GM12878 (cell line): Measurements from ENCODE around the gene HSPB8. TPM values are rescaled to one million over a fixed set of nuclear protein-coding genes. Genes with fewer than 3 reads are reported as not detected.

ENCODE experiments used
- ATAC-seq: fragments of 200-7000 bp; cut with Tn5 transposase; 3 replicates; pipeline ENCODE4 v1.9.1; 2020; ENCODE audit warnings: mild to moderate bottlenecking, moderate library complexity
- BruUV-seq: library from RNA; stranded (reverse); fragments of 400-500 nt; replicated peaks from 2 replicates; lab custom pipeline; 2021; lab: Mats Ljungman, UMichigan
- CTCF ChIA-PET: fragments of 300-600 bp; sonication (Branson Sonifier 250); formaldehyde crosslinking; extraction: SDS; loops from one replicate; lab custom pipeline; 2021; ENCODE audit warnings: inconsistent platforms; lab: Yijun Ruan, JAX
- POLR2A ChIA-PET: fragments of 350-600 bp; formaldehyde crosslinking; extraction: SDS; loops from one replicate; lab custom pipeline; 2021; ENCODE audit warnings: inconsistent platforms; lab: Charles Lee
- RAD21 ChIA-PET: fragments of 300-600 bp; sonication (Branson Sonifier 250); formaldehyde crosslinking; loops from one replicate; lab custom pipeline; 2023; ENCODE audit warnings: antibody characterized with exemption; ENCODE audit not compliant: unreplicated experiment; lab: Charles Lee
- SMC1A ChIA-PET: fragments of 300-600 bp; sonication (Branson Sonifier 250); formaldehyde crosslinking; loops from one replicate; lab custom pipeline; 2023; ENCODE audit not compliant: unreplicated experiment, uncharacterized antibody; lab: Charles Lee
- DNase-seq: peaks from one replicate; pipeline ENCODE4 v3.0.0-alpha.2; 2011; ENCODE audit warnings: low read depth, low spot score
- FAIRE-seq: peaks from 3 replicates; lab custom pipeline; 2011; peaks lifted over from hg19 to GRCh38; lab: Jason Lieb, UNC
- H2AFZ ChIP-seq: 2 replicates; pipeline ENCODE4 v1.6.0; 2011; ENCODE audit warnings: low read depth, low read length, control low read depth; ENCODE audit not compliant: control insufficient read depth
- H3K27ac ChIP-seq: 2 replicates; pipeline ENCODE4 v1.5.1; 2011; ENCODE audit warnings: control low read depth; ENCODE audit not compliant: control insufficient read depth, insufficient read depth
- H3K27me3 ChIP-seq, 2 experiments: replicated peaks in 1 of 2; 2 replicates each; pipeline versions ENCODE4 v1.6.0 to v1.6.1; 2011; ENCODE audit warnings: low read length in 1 of 2; ENCODE audit not compliant: control insufficient read depth in 2 of 2, insufficient read depth in 2 of 2
- H3K36me3 ChIP-seq, 2 experiments: 2 replicates each; pipeline ENCODE4 v1.5.1; 2011; ENCODE audit warnings: low read length in 1 of 2; ENCODE audit not compliant: control insufficient read depth in 2 of 2, insufficient read depth in 2 of 2
- H3K4me1 ChIP-seq: 2 replicates; pipeline ENCODE4 v1.6.1; 2011; ENCODE audit warnings: mild to moderate bottlenecking, low read length, moderate library complexity, mixed read lengths; ENCODE audit not compliant: control insufficient read depth, insufficient read depth
- H3K4me2 ChIP-seq: 2 replicates; pipeline ENCODE4 v1.6.0; 2011; ENCODE audit warnings: control low read depth; ENCODE audit not compliant: control insufficient read depth, insufficient read depth
- H3K4me3 ChIP-seq: fragments of 200-600 bp; sonication (generic); 2 replicates; pipeline ENCODE4 v1.5.1; 2016
- H3K79me2 ChIP-seq: 2 replicates; pipeline ENCODE4 v1.6.0; 2011; ENCODE audit warnings: low read length; ENCODE audit not compliant: control insufficient read depth, insufficient read depth
- H3K9ac ChIP-seq: 2 replicates; pipeline ENCODE4 v1.8.0; 2011; ENCODE audit warnings: low read length, control low read depth, mixed read lengths; ENCODE audit not compliant: control insufficient read depth, insufficient read depth
- H3K9me3 ChIP-seq: replicated peaks from 3 replicates; pipeline ENCODE4 v1.5.1; 2011; ENCODE audit warnings: mild to moderate bottlenecking, low read length; ENCODE audit not compliant: control insufficient read depth, insufficient read depth
- H4K20me1 ChIP-seq: 2 replicates; pipeline ENCODE4 v1.6.0; 2011; ENCODE audit not compliant: control insufficient read depth, insufficient read depth
- BCL11A ChIP-seq: IDR thresholded peaks from 2 replicates; pipeline ENCODE4 v1.6.1; 2011; ENCODE audit warnings: low read depth, low read length
- BMI1 ChIP-seq: fragments of 450-650 bp; IDR thresholded peaks from 2 replicates; pipeline ENCODE4 v1.6.1; 2016; ENCODE audit warnings: mild to moderate bottlenecking, moderate library complexity, borderline replicate concordance
- BRCA1 ChIP-seq: IDR thresholded peaks from 2 replicates; pipeline ENCODE4 v1.6.1; 2011; ENCODE audit warnings: low read depth, low read length, improper control_type of control experiment
- CBFB ChIP-seq: IDR thresholded peaks from 2 replicates; pipeline ENCODE4 v1.6.1; 2016; ENCODE audit warnings: antibody characterized with exemption, low read depth
- GABPA ChIP-seq: IDR thresholded peaks from 2 replicates; pipeline ENCODE4 v1.6.1; 2014; ENCODE audit warnings: antibody characterized with exemption, low read depth, mild to moderate bottlenecking, inconsistent platforms
- JUNB ChIP-seq: IDR thresholded peaks from 2 replicates; pipeline ENCODE4 v1.6.1; 2016; ENCODE audit warnings: antibody characterized with exemption, mild to moderate bottlenecking
- NFIC ChIP-seq: IDR thresholded peaks from 2 replicates; pipeline ENCODE4 v1.6.1; 2012; ENCODE audit warnings: low read depth, mild to moderate bottlenecking, inconsistent platforms, low read length, moderate library complexity
- RELA ChIP-seq: fragments of 450-650 bp; IDR thresholded peaks from 2 replicates; pipeline ENCODE4 v1.8.0; 2014; ENCODE audit warnings: borderline replicate concordance; ENCODE audit not compliant: partially characterized antibody
- RFX5 ChIP-seq: IDR thresholded peaks from 2 replicates; pipeline ENCODE4 v1.6.1; 2011; ENCODE audit warnings: low read depth, low read length, improper control_type of control experiment
- TCF12 ChIP-seq: IDR thresholded peaks from 2 replicates; pipeline ENCODE4 v1.6.1; 2011; ENCODE audit warnings: low read depth, mild to moderate bottlenecking, low read length
- ZNF274 ChIP-seq: IDR thresholded peaks from one replicate; pipeline ENCODE4 v1.8.0; 2011; ENCODE audit not compliant: insufficient read length, insufficient read depth
- WGBS: methylation state at CpG from one replicate; pipeline ENCODE4 v1.1.6; 2016; ENCODE audit warnings: low lambda C conversion rate; ENCODE audit not compliant: insufficient replicate concordance, insufficient coverage; ENCODE audit errors: missing lambda C conversion rate; 5-methylcytosine and 5-hydroxymethylcytosine counted together
- in situ Hi-C: fragments of 300-500 bp; cut with MboI; formaldehyde crosslinking; loops from 9 replicates; pipeline ENCODE4 v1.14.3; 2018; ENCODE audit warnings: mixed read lengths
- intact Hi-C: fragments of 100-400 bp; cut with micrococcal nuclease; formaldehyde crosslinking; loops from one replicate; pipeline ENCODE4 v1.14.2; 2022; ENCODE audit not compliant: unreplicated experiment
- polyA plus RNA-seq, 11 experiments: library from polyadenylated mRNA; depleted of rRNA in 4 of 11; unstranded in 6 of 11; stranded (reverse) in 5 of 11; fragments of >200 nt; fragmentation: Nextera tagmentation in 4 of 11; fragmentation: Illumina TruSeq in 1 of 11; extraction: Ambion mirVana in 4 of 11; extraction: Trizol in 1 of 11; gene quantifications; 1 replicate in 1 of 11; 2 replicates in 10 of 11; pipeline versions ENCODE4 v1.2.1 to v1.2.3, GENCODE V29; 2011 to 2016; ENCODE audit warnings: inconsistent platforms in 2 of 11, missing spikeins in 2 of 11, low read depth in 1 of 11
- total RNA-seq, 4 experiments: library from RNA; depleted of rRNA in 3 of 4; stranded (reverse); fragments of >200 nt in 3 of 4; fragmentation: Illumina TruSeq in 1 of 4; extraction: Trizol in 1 of 4; gene quantifications; 2 replicates each; pipeline versions ENCODE4 v1.2.1 to v1.2.3, GENCODE V29; 2013 to 2021
- TF ChIP-seq, protein P1 (sequence below): fragments of 450-650 bp; conservative IDR thresholded peaks from 2 replicates; pipeline ENCODE4 v1.6.1; 2017; ENCODE audit warnings: mild to moderate bottlenecking, moderate library complexity
- TF ChIP-seq, protein P2 (sequence below): fragments of 450-650 bp; IDR thresholded peaks from 2 replicates; pipeline ENCODE4 v1.6.1; 2017; ENCODE audit warnings: mild to moderate bottlenecking, low read depth, inconsistent platforms; ENCODE audit not compliant: poor library complexity, severe bottlenecking
- TF ChIP-seq, protein P3 (sequence below): IDR thresholded peaks from 2 replicates; pipeline ENCODE4 v1.6.1; 2011; ENCODE audit warnings: borderline replicate concordance, low read depth, mild to moderate bottlenecking, moderate library complexity, low read length; ENCODE audit not compliant: insufficient read depth, poor library complexity, severe bottlenecking

HSPB8 gene
- total and polyA plus RNA-seq, 10 of the 15 experiments (the other 5 are each of a cell fraction or from before 2014, with no cell fraction given), result 0.10 TPM; not detected in 9

DNA sequence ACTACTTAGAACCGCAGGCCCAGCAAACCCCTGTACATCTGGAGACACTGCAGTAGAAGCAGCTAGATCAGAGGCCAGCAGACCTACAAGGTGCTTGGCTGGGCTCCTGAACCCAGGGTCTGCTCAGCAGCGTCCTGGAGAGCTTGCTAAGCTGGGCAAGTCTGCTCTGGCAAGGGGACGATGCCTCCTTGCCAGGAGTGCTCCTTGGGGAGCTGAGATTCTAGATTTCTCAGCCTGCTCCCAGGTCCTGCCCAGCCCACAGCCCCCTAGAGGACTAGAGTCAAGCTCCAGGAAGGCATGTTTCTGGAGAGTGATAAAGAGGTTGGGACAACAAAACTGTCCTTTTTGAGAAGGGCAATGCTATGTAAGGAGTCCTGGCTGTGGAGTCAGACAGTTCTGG, 60.3 kb downstream of the HSPB8 start:
- RAD21 ChIA-PET, result no interaction called here
- Histone ChIP-seq H3K4me1 (no peaks in the 10 kb centered on the region), H3K36me3 (no peaks in the 10 kb centered on the region), H3K27me3 (no peaks in the 10 kb centered on the region)
- in situ Hi-C loops, result no loop called here
- intact Hi-C loops, result no loop called here
- no peak for DNase-seq
- WGBS, result 2% methylated on average over 3 of the region's 3 CpGs
- TF ChIP-seq TCF12 (no peak), BCL11A (no peak), RELA (no peak), BMI1 (no peak)
- TF ChIP-seq, all 136 proteins: peak for 0
- no peak for ATAC-seq
- no peak for FAIRE-seq
- H3K9me3 ChIP-seq, result no peaks in the 10 kb centered on the region
- ChIA-PET CTCF (no interaction called here), POLR2A (no interaction called here), SMC1A (no interaction called here)
- BruUV-seq, result no TSS peak
- no peak overlapping the region for H2AFZ ChIP-seq
- no peaks in the 10 kb centered on the region for H3K79me2 ChIP-seq
- no peak overlapping the region for H3K27ac ChIP-seq
- H4K20me1 ChIP-seq, result no peaks in the 10 kb centered on the region
- H3K4me2 ChIP-seq, result no peak overlapping the region
- no peak overlapping the region for H3K4me3 ChIP-seq
- H3K9ac ChIP-seq, result no peak overlapping the region

DNA sequence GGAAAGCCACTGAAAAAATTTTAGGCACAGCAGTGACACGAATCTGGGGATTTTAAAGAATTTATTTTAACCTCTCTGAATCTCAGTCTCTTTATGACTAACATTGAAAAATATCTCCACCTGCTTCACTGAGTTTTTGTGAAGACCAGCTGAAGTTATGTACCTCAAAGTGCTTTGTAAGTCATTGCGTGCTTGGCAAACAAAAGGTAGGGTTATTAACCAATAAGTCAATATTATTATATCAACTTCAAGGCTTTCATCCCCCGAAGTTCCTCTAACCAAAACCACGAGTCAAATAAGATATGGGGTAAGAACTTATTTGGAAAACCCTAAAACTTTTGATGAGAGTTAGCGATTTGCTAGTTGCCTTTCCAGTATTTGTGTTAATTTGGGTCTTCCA, 62.3 kb downstream of the HSPB8 start:
- no peak overlapping the region for H3K4me3 ChIP-seq
- H3K27ac ChIP-seq, result no peak overlapping the region
- FAIRE-seq, result no peak
- 13% methylated on average over 5 of the region's 5 CpGs for WGBS
- ChIA-PET SMC1A (no interaction called here), CTCF (no interaction called here), POLR2A (no interaction called here)
- no peaks in the 10 kb centered on the region for H3K9me3 ChIP-seq
- no peaks in the 10 kb centered on the region for H3K79me2 ChIP-seq
- TF ChIP-seq RFX5, result no peak
- no peak for TF ChIP-seq TCF12
- 0 out of 2 replicates have a peak, but pooled peaks have one; percentile 25 for TF ChIP-seq NFIC
- TF ChIP-seq, protein P1, sequence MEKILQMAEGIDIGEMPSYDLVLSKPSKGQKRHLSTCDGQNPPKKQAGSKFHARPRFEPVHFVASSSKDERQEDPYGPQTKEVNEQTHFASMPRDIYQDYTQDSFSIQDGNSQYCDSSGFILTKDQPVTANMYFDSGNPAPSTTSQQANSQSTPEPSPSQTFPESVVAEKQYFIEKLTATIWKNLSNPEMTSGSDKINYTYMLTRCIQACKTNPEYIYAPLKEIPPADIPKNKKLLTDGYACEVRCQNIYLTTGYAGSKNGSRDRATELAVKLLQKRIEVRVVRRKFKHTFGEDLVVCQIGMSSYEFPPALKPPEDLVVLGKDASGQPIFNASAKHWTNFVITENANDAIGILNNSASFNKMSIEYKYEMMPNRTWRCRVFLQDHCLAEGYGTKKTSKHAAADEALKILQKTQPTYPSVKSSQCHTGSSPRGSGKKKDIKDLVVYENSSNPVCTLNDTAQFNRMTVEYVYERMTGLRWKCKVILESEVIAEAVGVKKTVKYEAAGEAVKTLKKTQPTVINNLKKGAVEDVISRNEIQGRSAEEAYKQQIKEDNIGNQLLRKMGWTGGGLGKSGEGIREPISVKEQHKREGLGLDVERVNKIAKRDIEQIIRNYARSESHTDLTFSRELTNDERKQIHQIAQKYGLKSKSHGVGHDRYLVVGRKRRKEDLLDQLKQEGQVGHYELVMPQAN, result no peak
- no peak for TF ChIP-seq ZNF274
- no peak for TF ChIP-seq CBFB
- peak; percentile 17; the same call in 1 of the 2 replicates for TF ChIP-seq JUNB
- TF ChIP-seq GABPA, result no peak
- no peak for TF ChIP-seq BRCA1
- TF ChIP-seq, protein P2, sequence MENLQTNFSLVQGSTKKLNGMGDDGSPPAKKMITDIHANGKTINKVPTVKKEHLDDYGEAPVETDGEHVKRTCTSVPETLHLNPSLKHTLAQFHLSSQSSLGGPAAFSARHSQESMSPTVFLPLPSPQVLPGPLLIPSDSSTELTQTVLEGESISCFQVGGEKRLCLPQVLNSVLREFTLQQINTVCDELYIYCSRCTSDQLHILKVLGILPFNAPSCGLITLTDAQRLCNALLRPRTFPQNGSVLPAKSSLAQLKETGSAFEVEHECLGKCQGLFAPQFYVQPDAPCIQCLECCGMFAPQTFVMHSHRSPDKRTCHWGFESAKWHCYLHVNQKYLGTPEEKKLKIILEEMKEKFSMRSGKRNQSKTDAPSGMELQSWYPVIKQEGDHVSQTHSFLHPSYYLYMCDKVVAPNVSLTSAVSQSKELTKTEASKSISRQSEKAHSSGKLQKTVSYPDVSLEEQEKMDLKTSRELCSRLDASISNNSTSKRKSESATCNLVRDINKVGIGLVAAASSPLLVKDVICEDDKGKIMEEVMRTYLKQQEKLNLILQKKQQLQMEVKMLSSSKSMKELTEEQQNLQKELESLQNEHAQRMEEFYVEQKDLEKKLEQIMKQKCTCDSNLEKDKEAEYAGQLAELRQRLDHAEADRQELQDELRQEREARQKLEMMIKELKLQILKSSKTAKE, result no peak
- TF ChIP-seq, protein P3, sequence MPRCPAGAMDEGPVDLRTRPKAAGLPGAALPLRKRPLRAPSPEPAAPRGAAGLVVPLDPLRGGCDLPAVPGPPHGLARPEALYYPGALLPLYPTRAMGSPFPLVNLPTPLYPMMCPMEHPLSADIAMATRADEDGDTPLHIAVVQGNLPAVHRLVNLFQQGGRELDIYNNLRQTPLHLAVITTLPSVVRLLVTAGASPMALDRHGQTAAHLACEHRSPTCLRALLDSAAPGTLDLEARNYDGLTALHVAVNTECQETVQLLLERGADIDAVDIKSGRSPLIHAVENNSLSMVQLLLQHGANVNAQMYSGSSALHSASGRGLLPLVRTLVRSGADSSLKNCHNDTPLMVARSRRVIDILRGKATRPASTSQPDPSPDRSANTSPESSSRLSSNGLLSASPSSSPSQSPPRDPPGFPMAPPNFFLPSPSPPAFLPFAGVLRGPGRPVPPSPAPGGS, result no peak
- TF ChIP-seq, all 136 proteins: peak for 2
- ATAC-seq (no peak), DNase-seq (no peak)
- no peaks in the 10 kb centered on the region for H3K4me1 ChIP-seq
- no peaks in the 10 kb centered on the region for H3K27me3 ChIP-seq
- no TSS peak for BruUV-seq
- RAD21 ChIA-PET, result no interaction called here
- H2AFZ ChIP-seq, result no peak overlapping the region
- in situ Hi-C loops (no loop called here), intact Hi-C loops (no loop called here)
- H3K9ac ChIP-seq, result no peak overlapping the region
- no peaks in the 10 kb centered on the region for H4K20me1 ChIP-seq
- no peaks in the 10 kb centered on the region for H3K36me3 ChIP-seq
- H3K4me2 ChIP-seq, result no peak overlapping the region
